Adrenal gland (tissue), 12 donors: ENCODE results near the gene AGTPBP1. TPM values are rescaled to one million over a fixed set of nuclear protein-coding genes. Genes with fewer than 3 reads are reported as not detected.
A peak's percentile ranks its signal among the peaks of the same experiment; 100 is the strongest.

ENCODE experiments used
- DNase-seq, 7 donors: peaks; one replicate each; pipeline ENCODE4 v3.0.0-alpha.2; 2019 to 2020
- H3K27ac ChIP-seq, 5 donors: fragments of 200-600 bp; sonication (generic) in 4 of 5; 1 replicate in 3 of 5; 2 replicates in 2 of 5; pipeline versions ENCODE4 v1.5.1 to v1.8.0; 2016 to 2020; ENCODE audit warnings: mild to moderate bottlenecking in 1 of 5
- H3K27me3 ChIP-seq: fragments of 200-600 bp; 2 replicates; pipeline ENCODE4 v1.8.0; 2021
- H3K36me3 ChIP-seq, 2 donors: fragments of 200-600 bp; replicated peaks in 1 of 2; 1 replicate in 1 of 2; 2 replicates in 1 of 2; pipeline versions ENCODE4 v1.5.1 to v1.8.0; 2018 to 2022
- H3K4me1 ChIP-seq, 2 donors: fragments of 200-600 bp; replicated peaks in 1 of 2; 1 replicate in 1 of 2; 2 replicates in 1 of 2; pipeline versions ENCODE4 v1.5.1 to v1.8.0; 2018 to 2021
- H3K4me3 ChIP-seq, 4 donors: fragments of 200-600 bp; sonication (generic) in 3 of 4; one replicate each; pipeline ENCODE4 v1.5.1; 2016 to 2018
- H3K9me3 ChIP-seq, 3 donors: fragments of 200-600 bp; sonication (generic) in 1 of 3; replicated peaks in 1 of 3; 1 replicate in 2 of 3; 2 replicates in 1 of 3; pipeline versions ENCODE4 v1.5.1 to v1.8.0; 2016 to 2021
- CTCF ChIP-seq, 6 experiments: fragments of 450-650 bp in 4 of 6; fragments of 200-600 bp in 2 of 6; sonication (generic) in 1 of 6; IDR thresholded peaks; 1 replicate in 5 of 6; 2 replicates in 1 of 6; pipeline versions ENCODE4 v1.5.1 to v1.8.0; 2016 to 2021; ENCODE audit warnings: antibody characterized with exemption in 6 of 6, mild to moderate bottlenecking in 2 of 6, moderate library complexity in 1 of 6
- POLR2A ChIP-seq, 2 donors: fragments of 450-650 bp; IDR thresholded peaks; one replicate each; pipeline ENCODE4 v1.6.1; 2017; ENCODE audit warnings: antibody characterized with exemption in 2 of 2, mild to moderate bottlenecking in 2 of 2, moderate library complexity in 1 of 2
- WGBS, 4 donors: extraction: QIAGEN DNeasy Blood & Tissue Kit in 2 of 4; methylation state at CpG; one replicate each; pipeline versions ENCODE4 v1.1.5 to v1.1.7; 2013 to 2017; 5-methylcytosine and 5-hydroxymethylcytosine counted together
- intact Hi-C, 2 donors: fragments of 100-400 bp; cut with DNase I; formaldehyde crosslinking; loops; one replicate each; pipeline versions ENCODE4 v1.14.1 to v1.15.0; 2022 to 2023
- polyA plus RNA-seq, 3 donors: library from polyadenylated mRNA; stranded (reverse); fragments of 200-250 nt in 2 of 3; fragments of 350-450 nt in 1 of 3; fragmentation: Illumina TruSeq in 1 of 3; extraction: RNeasy Lipid Tissue Mini Kit (QIAGEN cat#74804) in 1 of 3; gene quantifications; one replicate each; pipeline ENCODE4 v1.2.3, GENCODE V29; 2013 to 2014
- total RNA-seq, 9 donors: library from RNA; depleted of rRNA in 4 of 9; stranded (reverse); fragments of >200 nt in 4 of 9; fragments of 120-200 nt in 1 of 9; fragmentation: NEBNext Ultra II Directional in 1 of 9; extraction: Animal tissue kit (Norgen Biotek cat#: 25700) in 1 of 9; gene quantifications; one replicate each; pipeline versions ENCODE4 v1.1.0 to v1.2.4, GENCODE V29; 2013 to 2023
- donor health status: healthy with polysubstance abuse.
- donor health status: Bipolar disorder and iron deficiency.
- donor health status: DM: yes; HTN: yes; CAD: no.
- donor health status: DM: no; HTN: no; CAD: no.
- donor health status: DM: no; HTN: no; CAD: no.
- donor health status: DM: yes; HTN: yes; CAD: no.

The AGTPBP1 gene
- total and polyA plus RNA-seq, 12 donors, result 4.2 to 27.5 (median 11.6) TPM

- intact Hi-C loops, result no loop called here
- Histone ChIP-seq H3K36me3 (no peaks in the 10 kb centered on the region), H3K4me3 (peak overlapping the region in 1 of 4 donors; percentile 20), H3K27me3 (no peaks in the 10 kb centered on the region), H3K27ac (no peak overlapping the region), H3K9me3 (no peaks in the 10 kb centered on the region), H3K4me1 (no peaks in the 10 kb centered on the region)
- TF ChIP-seq POLR2A (IDR thresholded peaks at IDR 0.05), result no peak
- TF ChIP-seq CTCF (IDR thresholded peaks at IDR 0.05), result peak; percentile 74 to 86 (median 80)
- WGBS, 4 donors, result 48 to 57% (median 50%) methylated on average over 4 of the region's 4 CpGs
- peak in 6 of 7 donors; percentile 43 to 62 (median 54) for DNase-seq
Observed at GRCh38 chr9:85610074-85610860, 131.5 kb downstream of the AGTPBP1 start.

- no peaks in the 10 kb centered on the region for H3K27me3 ChIP-seq
- DNase-seq, result no peak
- H3K9me3 ChIP-seq, result no peaks in the 10 kb centered on the region
- 91 to 95% (median 94%) methylated on average over 1 of the region's 1 CpG for WGBS, 4 donors
- H3K27ac ChIP-seq, result no peak overlapping the region
- intact Hi-C loops, result loop anchor here in 1 of 2 donors (10.0 kb wide), 1 partner anchor 1211 kb away; no protein-coding TSS in a partner anchor
- TF ChIP-seq POLR2A (IDR thresholded peaks at IDR 0.05), result no peak
- TF ChIP-seq CTCF (IDR thresholded peaks at IDR 0.05), result no peak
- H3K4me3 ChIP-seq, result no peak overlapping the region
- H3K4me1 ChIP-seq, result no peaks in the 10 kb centered on the region
- no peaks in the 10 kb centered on the region for H3K36me3 ChIP-seq
Observed at GRCh38 chr9:85605905-85606304, 135.8 kb downstream of the AGTPBP1 start.

GRCh38 chr9:85603936-85604335, 137.8 kb downstream of the AGTPBP1 start:
- intact Hi-C loops, result loop anchor here in 1 of 2 donors (10.0 kb wide), 1 partner anchor 1209 kb away; no protein-coding TSS in a partner anchor
- TF ChIP-seq POLR2A (IDR thresholded peaks at IDR 0.05) (no peak), CTCF (IDR thresholded peaks at IDR 0.05) (no peak)
- Histone ChIP-seq H3K27me3 (no peaks in the 10 kb centered on the region), H3K4me3 (no peak overlapping the region), H3K9me3 (no peaks in the 10 kb centered on the region), H3K36me3 (no peaks in the 10 kb centered on the region), H3K27ac (no peak overlapping the region), H3K4me1 (no peaks in the 10 kb centered on the region)
- 89 to 91% (median 89%) methylated on average over 3 of the region's 3 CpGs for WGBS, 4 donors
- no peak for DNase-seq

- TF ChIP-seq CTCF (IDR thresholded peaks at IDR 0.05) (no peak), POLR2A (IDR thresholded peaks at IDR 0.05) (no peak)
- H3K27me3 ChIP-seq, result no peaks in the 10 kb centered on the region
- intact Hi-C loops, result loop anchor here in 1 of 2 donors (10.0 kb wide), 1 partner anchor 1208 kb away; no protein-coding TSS in a partner anchor
- H3K4me1 ChIP-seq, result no peaks in the 10 kb centered on the region
- H3K4me3 ChIP-seq, result no peak overlapping the region
- peaks cover 0 to 3% (median 0%) of the 10 kb centered on the region in 3 donors for H3K9me3 ChIP-seq
- H3K36me3 ChIP-seq, result no peaks in the 10 kb centered on the region
- no peak overlapping the region for H3K27ac ChIP-seq
- no peak for DNase-seq
- WGBS, 4 donors, result 85 to 98% (median 96%) methylated on average over 3 to 6 of the region's 6 CpGs
Observed at GRCh38 chr9:85602742-85603141, 139.0 kb downstream of the AGTPBP1 start.
